Measurements from ENCODE around the gene PDE4D. TPM values are rescaled to one million over a fixed set of nuclear protein-coding genes. Genes with fewer than 3 reads are reported as not detected.
A peak's percentile ranks its signal among the peaks of the same experiment; 100 is the strongest.

The PDE4D gene
- total RNA-seq, 4 donors from 2014 or later, result 6.0 to 36.2 (median 10.0) TPM

GRCh38 chr5:59099270-59099994 lies 794.1 kb downstream of the PDE4D start:
- WGBS, 2 donors, result 78 to 85% methylated on average over 5 of the region's 5 CpGs
- H3K9me3 ChIP-seq, result no peaks in the 10 kb centered on the region
- H3K27ac ChIP-seq, result peak overlapping the region in 2 of 4 donors; percentile 12 to 18
- intact Hi-C loops (cut with DNase I), result no loop called here
- no peak for DNase-seq
- peaks cover 0 to 22% (median 4%) of the 10 kb centered on the region in 3 donors for H3K4me1 ChIP-seq
- no peak overlapping the region for H3K4me3 ChIP-seq
- H3K27me3 ChIP-seq, result no peaks in the 10 kb centered on the region
- TF ChIP-seq POLR2A (IDR thresholded peaks at IDR 0.05) (no peak), CTCF (IDR thresholded peaks at IDR 0.05) (no peak)
- no peaks in the 10 kb centered on the region for H3K36me3 ChIP-seq

- H3K4me1 ChIP-seq, result peaks cover 0 to 20% (median 4%) of the 10 kb centered on the region in 3 donors
- no peaks in the 10 kb centered on the region for H3K36me3 ChIP-seq
- TF ChIP-seq POLR2A (IDR thresholded peaks at IDR 0.05), result no peak
- no peak for TF ChIP-seq CTCF (IDR thresholded peaks at IDR 0.05)
- intact Hi-C loops (cut with DNase I), result no loop called here
- WGBS, 2 donors, result 86 to 89% methylated on average over 2 of the region's 2 CpGs
- DNase-seq, result no peak
- peak overlapping the region in 1 of 4 donors; percentile 18 for H3K27ac ChIP-seq
- no peaks in the 10 kb centered on the region for H3K27me3 ChIP-seq
- H3K4me3 ChIP-seq, result no peak overlapping the region
- no peaks in the 10 kb centered on the region for H3K9me3 ChIP-seq
Observed at GRCh38 chr5:59098743-59099142, 794.8 kb downstream of the PDE4D start.

- H3K36me3 ChIP-seq, result no peaks in the 10 kb centered on the region
- no peaks in the 10 kb centered on the region for H3K27me3 ChIP-seq
- no peaks in the 10 kb centered on the region for H3K9me3 ChIP-seq
- intact Hi-C loops (cut with DNase I), result no loop called here
- peak overlapping the region in 2 of 4 donors; percentile 39 to 84 for H3K27ac ChIP-seq
- H3K4me3 ChIP-seq, result no peak overlapping the region
- DNase-seq, result no peak
- no peak for TF ChIP-seq CTCF (IDR thresholded peaks at IDR 0.05)
- TF ChIP-seq POLR2A (IDR thresholded peaks at IDR 0.05), result no peak
- peaks cover 0 to 22% (median 4%) of the 10 kb centered on the region in 3 donors for H3K4me1 ChIP-seq
Observed at GRCh38 chr5:59097712-59098111, 795.8 kb downstream of the PDE4D start.

GRCh38 chr5:59097116-59097515 lies 796.4 kb downstream of the PDE4D start:
- Histone ChIP-seq H3K4me3 (no peak overlapping the region), H3K27ac (peak overlapping the region in 2 of 4 donors; percentile 39 to 84), H3K4me1 (peaks cover 0 to 25% (median 4%) of the 10 kb centered on the region in 3 donors), H3K36me3 (no peaks in the 10 kb centered on the region), H3K27me3 (no peaks in the 10 kb centered on the region), H3K9me3 (no peaks in the 10 kb centered on the region)
- DNase-seq, result no peak
- intact Hi-C loops (cut with DNase I), result no loop called here
- TF ChIP-seq CTCF (IDR thresholded peaks at IDR 0.05), result no peak
- TF ChIP-seq POLR2A (IDR thresholded peaks at IDR 0.05), result no peak
- 46 to 59% methylated on average over 3 of the region's 3 CpGs for WGBS, 2 donors

- H3K27ac ChIP-seq, result peak overlapping the region in 3 of 4 donors; percentile 58 to 84 (median 71)
- no peaks in the 10 kb centered on the region for H3K36me3 ChIP-seq
- peak overlapping the region in 1 of 4 donors; percentile 34 for H3K4me3 ChIP-seq
- no peaks in the 10 kb centered on the region for H3K9me3 ChIP-seq
- peaks cover 0 to 25% (median 4%) of the 10 kb centered on the region in 3 donors for H3K4me1 ChIP-seq
- no peak for DNase-seq
- intact Hi-C loops (cut with DNase I), result no loop called here
- no peak for TF ChIP-seq CTCF (IDR thresholded peaks at IDR 0.05)
- TF ChIP-seq POLR2A (IDR thresholded peaks at IDR 0.05), result no peak
- 53 to 67% methylated on average over 1 of the region's 1 CpG for WGBS, 2 donors
- H3K27me3 ChIP-seq, result no peaks in the 10 kb centered on the region
Observed at GRCh38 chr5:59095480-59095879, 798.0 kb downstream of the PDE4D start.

All from esophagus squamous epithelium (tissue), 5 donors.